Mesodermal cell (in vitro differentiated cells): ENCODE data around the gene UBE2QL1. TPM values are rescaled to one million over a fixed set of nuclear protein-coding genes. Genes with fewer than 3 reads are reported as not detected.

Source experiments
- H3K27ac ChIP-seq: 2 replicates; pipeline ENCODE4 v1.7.0; 2013; ENCODE audit warnings: mild to moderate bottlenecking, low read depth, low read length, moderate library complexity; ENCODE audit not compliant: severe bottlenecking
- H3K36me3 ChIP-seq: 2 replicates; pipeline ENCODE4 v1.7.1; 2013; ENCODE audit warnings: mild to moderate bottlenecking, low read length, moderate library complexity; ENCODE audit not compliant: control insufficient read depth, insufficient read depth
- H3K4me1 ChIP-seq: one replicate; pipeline ENCODE4 v1.7.1; 2013; ENCODE audit warnings: mild to moderate bottlenecking, low read length; ENCODE audit not compliant: insufficient read depth, control insufficient read depth, poor library complexity, severe bottlenecking
- H3K4me3 ChIP-seq: 2 replicates; pipeline ENCODE4 v1.7.0; 2013; ENCODE audit warnings: low read length, control low read depth, mild to moderate bottlenecking; ENCODE audit not compliant: insufficient read depth, poor library complexity, severe bottlenecking; ENCODE audit errors: extremely low read depth
- H3K9me3 ChIP-seq: 2 replicates; pipeline ENCODE4 v1.7.1; 2013; ENCODE audit warnings: mild to moderate bottlenecking, low read length, moderate library complexity; ENCODE audit not compliant: control insufficient read depth
- WGBS, 2 experiments: methylation state at CpG; one replicate each; pipeline ENCODE4 v1.1.5; 2013; ENCODE audit warnings: missing lambda C conversion rate in 2 of 2; ENCODE audit not compliant: insufficient coverage in 2 of 2; 5-methylcytosine and 5-hydroxymethylcytosine counted together
- polyA plus RNA-seq, 2 experiments: library from polyadenylated mRNA; stranded (reverse); fragments of 50-300 nt; gene quantifications; one replicate each; pipeline ENCODE4 v1.2.3, GENCODE V29; 2013

UBE2QL1 gene
- polyA plus RNA-seq (2013, experiment 1 of 2), result 2.0 TPM
- 0.91 TPM for polyA plus RNA-seq (2013, experiment 2 of 2)

GRCh38 chr5:6448622-6449464 lies at the start of gene UBE2QL1:
TSS of gene UBE2QL1 (plus strand) at chr5:6448859. CDS start at chr5:6448894, 35 bp downstream.
- Histone ChIP-seq H3K4me3 (peak within 1 kb of the TSS; percentile 36), H3K36me3 (no peaks in the 10 kb centered on the region), H3K4me1 (no peaks in the 10 kb centered on the region), H3K27ac (no peak within 1 kb of the TSS), H3K9me3 (no peaks in the 10 kb centered on the region)
- 1 to 2% methylated on average over 80 to 85 of the region's 103 CpGs for WGBS, 2 experiments

- 78 to 89% methylated on average over 13 of the region's 13 CpGs for WGBS, 2 experiments
- Histone ChIP-seq H3K27ac (no peak overlapping the region), H3K9me3 (no peaks in the 10 kb centered on the region), H3K36me3 (no peaks in the 10 kb centered on the region), H3K4me3 (no peak overlapping the region), H3K4me1 (no peaks in the 10 kb centered on the region)
Measured at GRCh38 chr5:6399980-6400910, 48.4 kb upstream of the UBE2QL1 start.

GRCh38 chr5:6401410-6401809 lies 47.2 kb upstream of the UBE2QL1 start:
- no peak overlapping the region for H3K4me3 ChIP-seq
- H3K4me1 ChIP-seq, result no peaks in the 10 kb centered on the region
- no peaks in the 10 kb centered on the region for H3K9me3 ChIP-seq
- no peak overlapping the region for H3K27ac ChIP-seq
- 83 to 90% methylated on average over 1 to 2 of the region's 2 CpGs for WGBS, 2 experiments
- no peaks in the 10 kb centered on the region for H3K36me3 ChIP-seq

GRCh38 chr5:6402939-6403338 lies 45.7 kb upstream of the UBE2QL1 start:
- 73 to 89% methylated on average over 4 to 5 of the region's 6 CpGs for WGBS, 2 experiments
- Histone ChIP-seq H3K9me3 (no peaks in the 10 kb centered on the region), H3K4me3 (no peak overlapping the region), H3K36me3 (no peaks in the 10 kb centered on the region), H3K27ac (no peak overlapping the region), H3K4me1 (no peaks in the 10 kb centered on the region)

- 100% methylated on average over 1 of the region's 4 CpGs; no CpG with 5 or more reads in 1 of the 2 experiments for WGBS, 2 experiments
- H3K4me3 ChIP-seq, result no peak overlapping the region
- no peaks in the 10 kb centered on the region for H3K36me3 ChIP-seq
- no peak overlapping the region for H3K27ac ChIP-seq
- no peaks in the 10 kb centered on the region for H3K9me3 ChIP-seq
- no peaks in the 10 kb centered on the region for H3K4me1 ChIP-seq
Measured at GRCh38 chr5:6403416-6403815, 45.2 kb upstream of the UBE2QL1 start.

- Histone ChIP-seq H3K9me3 (no peaks in the 10 kb centered on the region), H3K4me3 (no peak overlapping the region), H3K36me3 (no peaks in the 10 kb centered on the region), H3K4me1 (peaks cover 3% of the 10 kb centered on the region), H3K27ac (no peak overlapping the region)
- WGBS, 2 experiments, result 86 to 94% methylated on average over 3 of the region's 4 CpGs
Measured at GRCh38 chr5:6404129-6404528, 44.5 kb upstream of the UBE2QL1 start.

GRCh38 chr5:6405591-6405990 lies 43.1 kb upstream of the UBE2QL1 start:
- Histone ChIP-seq H3K9me3 (no peaks in the 10 kb centered on the region), H3K4me3 (no peak overlapping the region), H3K27ac (no peak overlapping the region), H3K36me3 (no peaks in the 10 kb centered on the region), H3K4me1 (peaks cover 3% of the 10 kb centered on the region)
- WGBS, 2 experiments, result 83 to 90% methylated on average over 2 to 4 of the region's 4 CpGs

- no peaks in the 10 kb centered on the region for H3K9me3 ChIP-seq
Measured at GRCh38 chr5:6407558-6408259, 41.0 kb upstream of the UBE2QL1 start.

GRCh38 chr5:6408260-6408596 lies 40.4 kb upstream of the UBE2QL1 start:
- Histone ChIP-seq H3K4me3 (no peak overlapping the region), H3K36me3 (no peaks in the 10 kb centered on the region), H3K27ac (no peak overlapping the region), H3K9me3 (no peaks in the 10 kb centered on the region), H3K4me1 (peaks cover 3% of the 10 kb centered on the region)
- 83 to 89% methylated on average over 4 to 5 of the region's 5 CpGs for WGBS, 2 experiments

More at GRCh38 chr5:6407558-6408259, 41.0 kb upstream of the UBE2QL1 start:
- whole genome bisulfite sequencing, 2 experiments, result 83 to 100% methylated on average over 4 to 5 of the region's 6 CpGs
- Histone ChIP-seq H3K4me1 (peaks cover 3% of the 10 kb centered on the region), H3K4me3 (no peak overlapping the region), H3K36me3 (no peaks in the 10 kb centered on the region), H3K27ac (no peak overlapping the region)
